Sigmoid colon (tissue), 7 donors: Measurements from ENCODE around the gene UBAC1. TPM values are rescaled to one million over a fixed set of nuclear protein-coding genes. Genes with fewer than 3 reads are reported as not detected.

ENCODE experiments used
- DNase-seq: peaks from one replicate; pipeline ENCODE4 v3.0.0-alpha.2; 2019
- H3K27ac ChIP-seq, 4 donors: fragments of 200-600 bp; sonication (generic); one replicate each; pipeline ENCODE4 v1.5.1; 2016 to 2019; ENCODE audit warnings: mild to moderate bottlenecking in 1 of 4
- H3K27me3 ChIP-seq, 3 donors: fragments of 200-600 bp; sonication (generic); one replicate each; pipeline ENCODE4 v1.5.1; 2019; ENCODE audit warnings: mild to moderate bottlenecking in 1 of 3
- H3K36me3 ChIP-seq, 4 donors: fragments of 200-600 bp; sonication (generic); one replicate each; pipeline ENCODE4 v1.5.1; 2016 to 2019
- H3K4me1 ChIP-seq, 4 donors: fragments of 200-600 bp; sonication (generic); one replicate each; pipeline ENCODE4 v1.5.1; 2017 to 2019
- H3K4me3 ChIP-seq, 4 donors: fragments of 200-600 bp; sonication (generic); one replicate each; pipeline ENCODE4 v1.5.1; 2017 to 2019; ENCODE audit warnings: mild to moderate bottlenecking in 2 of 4, moderate library complexity in 1 of 4
- H3K9me3 ChIP-seq, 4 donors: fragments of 200-600 bp in 3 of 4; sonication (generic) in 3 of 4; one replicate each; pipeline versions ENCODE4 v1.5.1 to v1.6.1; 2013 to 2019
- EP300 ChIP-seq, 4 donors: sonication (generic); formaldehyde crosslinking; IDR thresholded peaks; one replicate each; pipeline ENCODE4 v1.6.1; 2017; ENCODE audit warnings: antibody characterized with exemption in 4 of 4
- POLR2A ChIP-seq, 2 donors: fragments of 450-650 bp; IDR thresholded peaks; one replicate each; pipeline ENCODE4 v1.6.1; 2016; ENCODE audit warnings: antibody characterized with exemption in 2 of 2, mild to moderate bottlenecking in 2 of 2, moderate library complexity in 2 of 2
- POLR2AphosphoS5 ChIP-seq, 4 donors: sonication (generic); formaldehyde crosslinking; IDR thresholded peaks; one replicate each; pipeline ENCODE4 v1.6.1; 2017; ENCODE audit warnings: antibody characterized with exemption in 4 of 4
- WGBS, 2 donors: extraction: QIAGEN DNeasy Blood & Tissue Kit; methylation state at CpG; one replicate each; pipeline ENCODE4 v1.1.7; 2013; 5-methylcytosine and 5-hydroxymethylcytosine counted together
- intact Hi-C: fragments of 100-400 bp; cut with DNase I; formaldehyde crosslinking; loops from one replicate; pipeline ENCODE4 v1.15.1; 2023
- polyA plus RNA-seq, 3 donors: library from polyadenylated mRNA; stranded (reverse); fragments of 200-250 nt; gene quantifications; one replicate each; pipeline ENCODE4 v1.2.3, GENCODE V29; 2013
- total RNA-seq, 4 donors: library from RNA; depleted of rRNA; stranded (reverse); fragments of >200 nt; gene quantifications; one replicate each; pipeline ENCODE4 v1.1.0, GENCODE V29; 2016
- TF ChIP-seq, protein P1 (sequence below), 4 experiments: fragments of 450-650 bp in 3 of 4; fragments of 200-600 bp in 1 of 4; IDR thresholded peaks; one replicate each; pipeline ENCODE4 v1.5.1; 2016 to 2019; ENCODE audit warnings: antibody characterized with exemption in 4 of 4, mild to moderate bottlenecking in 3 of 4, moderate library complexity in 2 of 4
- donor health status: healthy with polysubstance abuse.
- donor health status: Bipolar disorder and iron deficiency.
- donor health status: healthy.

The UBAC1 gene
- total and polyA plus RNA-seq, 7 donors = 57.4 to 80.9 (median 69.4) TPM

- TF ChIP-seq POLR2A (IDR thresholded peaks at IDR 0.05) (no peak), EP300 (IDR thresholded peaks at IDR 0.05) (no peak), POLR2AphosphoS5 (IDR thresholded peaks at IDR 0.05) (no peak)
- TF ChIP-seq, protein P1, sequence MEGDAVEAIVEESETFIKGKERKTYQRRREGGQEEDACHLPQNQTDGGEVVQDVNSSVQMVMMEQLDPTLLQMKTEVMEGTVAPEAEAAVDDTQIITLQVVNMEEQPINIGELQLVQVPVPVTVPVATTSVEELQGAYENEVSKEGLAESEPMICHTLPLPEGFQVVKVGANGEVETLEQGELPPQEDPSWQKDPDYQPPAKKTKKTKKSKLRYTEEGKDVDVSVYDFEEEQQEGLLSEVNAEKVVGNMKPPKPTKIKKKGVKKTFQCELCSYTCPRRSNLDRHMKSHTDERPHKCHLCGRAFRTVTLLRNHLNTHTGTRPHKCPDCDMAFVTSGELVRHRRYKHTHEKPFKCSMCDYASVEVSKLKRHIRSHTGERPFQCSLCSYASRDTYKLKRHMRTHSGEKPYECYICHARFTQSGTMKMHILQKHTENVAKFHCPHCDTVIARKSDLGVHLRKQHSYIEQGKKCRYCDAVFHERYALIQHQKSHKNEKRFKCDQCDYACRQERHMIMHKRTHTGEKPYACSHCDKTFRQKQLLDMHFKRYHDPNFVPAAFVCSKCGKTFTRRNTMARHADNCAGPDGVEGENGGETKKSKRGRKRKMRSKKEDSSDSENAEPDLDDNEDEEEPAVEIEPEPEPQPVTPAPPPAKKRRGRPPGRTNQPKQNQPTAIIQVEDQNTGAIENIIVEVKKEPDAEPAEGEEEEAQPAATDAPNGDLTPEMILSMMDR (IDR thresholded peaks at IDR 0.05) = no peak
- Histone ChIP-seq H3K27ac (no peak overlapping the region), H3K9me3 (no peaks in the 10 kb centered on the region), H3K4me1 (peaks cover 0 to 20% (median 11%) of the 10 kb centered on the region in 4 donors), H3K4me3 (no peak overlapping the region), H3K36me3 (no peaks in the 10 kb centered on the region), H3K27me3 (no peaks in the 10 kb centered on the region)
- intact Hi-C loops = loop anchor here (10.0 kb wide), 1 partner anchor 116 kb away; the partner anchor contains the start of gene TMEM250
- 88 to 93% methylated on average over 16 of the region's 16 CpGs for WGBS, 2 donors
- DNase-seq = no peak
Measured at GRCh38 chr9:135998410-135999071, 37.4 kb upstream of the UBAC1 start.

- DNase-seq = no peak
- TF ChIP-seq POLR2A (IDR thresholded peaks at IDR 0.05) = no peak
- TF ChIP-seq, protein P1 (IDR thresholded peaks at IDR 0.05) = no peak
- TF ChIP-seq EP300 (IDR thresholded peaks at IDR 0.05) = no peak
- TF ChIP-seq POLR2AphosphoS5 (IDR thresholded peaks at IDR 0.05) = no peak
- WGBS, 2 donors = 83 to 85% methylated on average over 10 of the region's 10 CpGs
- intact Hi-C loops = loop anchor here (10.0 kb wide), 1 partner anchor 117 kb away; the partner anchor contains the start of gene TMEM250
- no peaks in the 10 kb centered on the region for H3K9me3 ChIP-seq
- H3K4me3 ChIP-seq = no peak overlapping the region
- no peaks in the 10 kb centered on the region for H3K27me3 ChIP-seq
- H3K4me1 ChIP-seq = peaks cover 0 to 20% (median 11%) of the 10 kb centered on the region in 4 donors
- H3K27ac ChIP-seq = no peak overlapping the region
- no peaks in the 10 kb centered on the region for H3K36me3 ChIP-seq
Measured at GRCh38 chr9:135998016-135998380, 36.8 kb upstream of the UBAC1 start.

GRCh38 chr9:135997090-135998015 is 36.2 kb upstream of the UBAC1 start:
- Histone ChIP-seq H3K36me3 (no peaks in the 10 kb centered on the region), H3K9me3 (no peaks in the 10 kb centered on the region), H3K4me3 (no peak overlapping the region), H3K27ac (no peak overlapping the region), H3K27me3 (no peaks in the 10 kb centered on the region), H3K4me1 (peaks cover under 1 to 20% (median 14%) of the 10 kb centered on the region in 4 donors)
- intact Hi-C loops = loop anchor here (10.0 kb wide), 1 partner anchor 117 kb away; the partner anchor contains the start of gene TMEM250
- 76% methylated on average over 34 of the region's 34 CpGs for WGBS, 2 donors
- DNase-seq = no peak
- TF ChIP-seq, protein P1 (IDR thresholded peaks at IDR 0.05) = no peak
- TF ChIP-seq POLR2AphosphoS5 (IDR thresholded peaks at IDR 0.05) (no peak), EP300 (IDR thresholded peaks at IDR 0.05) (no peak), POLR2A (IDR thresholded peaks at IDR 0.05) (no peak)

- Histone ChIP-seq H3K9me3 (no peaks in the 10 kb centered on the region), H3K36me3 (no peaks in the 10 kb centered on the region), H3K4me1 (peaks cover 3 to 34% (median 25%) of the 10 kb centered on the region in 4 donors), H3K27me3 (no peaks in the 10 kb centered on the region), H3K27ac (no peak overlapping the region), H3K4me3 (no peak overlapping the region)
- no peak for DNase-seq
- TF ChIP-seq POLR2AphosphoS5 (IDR thresholded peaks at IDR 0.05) (no peak), EP300 (IDR thresholded peaks at IDR 0.05) (no peak), POLR2A (IDR thresholded peaks at IDR 0.05) (no peak)
- TF ChIP-seq, protein P1 (IDR thresholded peaks at IDR 0.05) = no peak
- WGBS, 2 donors = 94 to 96% methylated on average over 21 of the region's 21 CpGs
- intact Hi-C loops = loop anchor here (10.0 kb wide), 1 partner anchor 119 kb away; the partner anchor contains the start of gene TMEM250
Measured at GRCh38 chr9:135995816-135996215, 34.6 kb upstream of the UBAC1 start.
